Vagina (tissue), 2 donors: Measurements from ENCODE around the gene DAB1.

Experiments used
- POLR2A ChIP-seq, 2 donors: fragments of 450-650 bp; IDR thresholded peaks; one replicate each; pipeline ENCODE4 v1.6.1; 2017; ENCODE audit warnings: antibody characterized with exemption in 2 of 2, mild to moderate bottlenecking in 2 of 2, moderate library complexity in 2 of 2
- POLR2AphosphoS5 ChIP-seq, 2 donors: sonication (generic); formaldehyde crosslinking; IDR thresholded peaks; one replicate each; pipeline ENCODE4 v1.9.0; 2017; ENCODE audit warnings: antibody characterized with exemption in 2 of 2, mild to moderate bottlenecking in 2 of 2, low read depth in 1 of 2; ENCODE audit not compliant: insufficient read depth in 1 of 2
- TF ChIP-seq, protein P1 (sequence below), 3 experiments: fragments of 450-650 bp in 2 of 3; fragments of 200-600 bp in 1 of 3; sonication (generic) in 1 of 3; IDR thresholded peaks; one replicate each; pipeline ENCODE4 v1.5.1; 2017 to 2019; ENCODE audit warnings: antibody characterized with exemption in 3 of 3, mild to moderate bottlenecking in 2 of 3, moderate library complexity in 2 of 3

- TF ChIP-seq, protein P1, sequence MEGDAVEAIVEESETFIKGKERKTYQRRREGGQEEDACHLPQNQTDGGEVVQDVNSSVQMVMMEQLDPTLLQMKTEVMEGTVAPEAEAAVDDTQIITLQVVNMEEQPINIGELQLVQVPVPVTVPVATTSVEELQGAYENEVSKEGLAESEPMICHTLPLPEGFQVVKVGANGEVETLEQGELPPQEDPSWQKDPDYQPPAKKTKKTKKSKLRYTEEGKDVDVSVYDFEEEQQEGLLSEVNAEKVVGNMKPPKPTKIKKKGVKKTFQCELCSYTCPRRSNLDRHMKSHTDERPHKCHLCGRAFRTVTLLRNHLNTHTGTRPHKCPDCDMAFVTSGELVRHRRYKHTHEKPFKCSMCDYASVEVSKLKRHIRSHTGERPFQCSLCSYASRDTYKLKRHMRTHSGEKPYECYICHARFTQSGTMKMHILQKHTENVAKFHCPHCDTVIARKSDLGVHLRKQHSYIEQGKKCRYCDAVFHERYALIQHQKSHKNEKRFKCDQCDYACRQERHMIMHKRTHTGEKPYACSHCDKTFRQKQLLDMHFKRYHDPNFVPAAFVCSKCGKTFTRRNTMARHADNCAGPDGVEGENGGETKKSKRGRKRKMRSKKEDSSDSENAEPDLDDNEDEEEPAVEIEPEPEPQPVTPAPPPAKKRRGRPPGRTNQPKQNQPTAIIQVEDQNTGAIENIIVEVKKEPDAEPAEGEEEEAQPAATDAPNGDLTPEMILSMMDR (IDR thresholded peaks at IDR 0.05): no peak
- TF ChIP-seq POLR2AphosphoS5 (IDR thresholded peaks at IDR 0.05; ENCODE audit: insufficient read depth in 1 of 2, low read depth in 1 of 2): no peak
- TF ChIP-seq POLR2A (IDR thresholded peaks at IDR 0.05): no peak
Measured at GRCh38 chr1:56991576-56991975, 432.3 kb downstream of the DAB1 start.
